Smooth muscle cell of the brain vasculature (primary cell): ENCODE results near the gene KCTD2.
"Not testable (repeated sequence)": the region's sequence is repeated elsewhere in the genome, so short reads cannot be mapped to it uniquely, and the experiment has no call there.

ENCODE experiments used
- DNase-seq: peaks from one replicate; pipeline ENCODE4 v3.0.0-alpha.2; 2012; ENCODE audit warnings: low read depth, low spot score

The KCTD2 gene

DNA sequence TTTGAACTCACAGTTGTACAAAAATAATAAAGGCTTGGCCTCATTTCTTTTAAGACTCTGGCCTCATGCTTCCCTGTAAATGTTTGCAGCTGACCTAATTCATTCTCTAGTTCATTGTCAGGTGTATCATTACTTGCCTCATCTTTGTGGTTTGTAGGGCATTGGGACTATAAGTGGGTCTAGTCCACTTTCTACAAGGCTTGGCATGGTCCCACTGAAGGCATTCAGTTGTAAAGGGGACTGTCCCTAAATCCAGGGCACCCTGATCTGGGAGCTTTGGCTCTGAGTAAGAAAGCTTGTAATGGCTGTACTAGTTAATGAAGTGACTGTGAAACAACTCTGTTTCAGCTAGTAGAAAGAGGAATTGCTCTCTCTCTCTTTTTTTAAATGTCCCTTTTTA is 2.7 kb downstream of the KCTD2 start:
- no peak for DNase-seq

DNA sequence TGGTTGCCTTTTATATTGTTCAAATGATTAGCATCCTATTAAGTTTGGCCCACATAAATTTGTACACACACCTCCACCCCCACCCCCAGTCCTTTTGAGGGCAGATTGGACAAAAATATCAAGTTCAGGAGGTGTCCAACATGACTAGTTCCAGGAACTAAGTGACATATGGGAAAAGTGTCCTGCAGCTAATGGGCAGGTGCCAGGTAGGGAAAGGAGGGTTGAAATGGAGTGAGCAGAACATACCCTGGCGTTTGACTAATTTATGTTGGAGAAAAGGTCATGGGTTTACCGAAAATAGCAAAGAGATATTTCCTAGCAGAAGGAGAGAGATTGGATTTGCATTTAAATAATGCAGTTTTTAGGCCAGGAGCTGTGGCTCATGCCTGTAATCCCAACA is 4.9 kb downstream of the KCTD2 start:
- DNase-seq: no peak

DNA sequence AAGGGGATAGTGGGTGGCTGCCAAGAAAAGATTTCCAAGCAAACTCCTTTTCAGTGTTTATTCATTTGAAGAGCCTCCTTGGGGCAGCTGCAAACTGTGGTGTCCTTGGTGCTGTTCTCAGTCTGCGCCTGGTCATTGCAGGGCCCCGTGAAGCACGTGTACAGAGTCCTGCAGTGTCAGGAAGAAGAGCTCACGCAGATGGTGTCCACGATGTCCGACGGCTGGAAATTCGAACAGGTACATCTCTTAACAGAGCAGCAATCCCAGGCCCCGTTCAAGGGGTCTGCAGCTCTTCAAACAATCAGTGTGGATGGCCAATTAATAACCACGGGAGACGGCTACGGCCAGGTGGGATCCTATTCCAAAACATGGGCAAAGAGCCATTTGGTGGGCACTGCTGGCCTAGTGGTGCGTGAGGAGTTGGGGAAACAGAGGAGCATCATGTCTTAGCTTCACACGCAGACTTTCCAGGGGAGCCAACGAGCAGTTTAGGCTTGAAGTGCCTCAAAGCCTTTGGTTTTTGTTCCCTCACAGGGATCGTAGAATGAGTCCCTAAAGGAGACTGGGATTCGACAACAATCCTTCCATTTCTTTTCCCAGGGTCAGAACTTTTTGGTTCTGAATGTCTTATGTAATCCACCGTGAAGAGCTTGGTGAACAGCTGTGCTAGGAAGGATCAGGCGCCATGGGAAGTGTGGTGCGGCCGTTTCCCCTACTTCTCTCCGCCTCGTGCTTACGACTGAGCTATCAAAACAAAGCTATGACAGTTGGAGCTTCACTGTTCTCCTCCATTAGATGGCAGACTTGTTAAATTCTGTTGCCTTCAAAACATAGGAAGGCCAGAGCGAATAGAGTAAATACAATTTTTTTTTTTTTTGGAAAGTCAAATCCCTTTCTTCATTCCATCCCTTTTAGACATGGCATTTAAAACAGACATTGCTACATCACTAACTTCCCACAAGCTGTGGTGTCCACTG is 12.6 kb downstream of the KCTD2 start:
- DNase-seq: no peak

DNA sequence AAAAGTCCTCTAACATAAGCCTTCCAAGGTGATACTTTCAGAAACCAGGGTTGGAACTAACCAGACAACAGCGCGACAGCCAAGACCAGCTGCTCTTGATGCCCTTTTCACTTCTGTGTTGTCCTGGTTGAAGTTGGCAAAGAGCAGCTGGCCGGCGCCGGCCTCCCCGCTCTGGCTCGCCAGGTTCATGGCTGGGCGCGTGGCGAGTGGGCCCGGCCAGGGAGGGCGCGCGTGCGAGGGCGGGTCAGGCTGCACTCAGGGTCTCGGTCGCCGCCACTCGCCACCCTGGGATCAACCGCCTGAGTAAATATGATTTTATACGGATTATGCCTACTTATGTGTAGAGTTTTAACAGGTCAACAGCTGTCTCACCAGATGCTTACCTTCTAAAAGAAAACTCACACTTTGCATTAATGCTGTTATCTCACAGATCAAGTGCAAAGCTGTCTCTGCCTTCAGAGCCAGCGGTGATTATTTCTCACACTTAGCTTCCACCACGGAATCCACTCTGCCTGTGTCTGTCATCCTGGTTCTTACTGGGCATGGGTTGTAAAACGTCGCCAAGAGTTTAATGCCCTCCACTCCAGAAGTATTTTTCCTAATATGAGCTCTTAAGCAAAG is 13.5 kb downstream of the KCTD2 start:
- DNase-seq: no peak

DNA sequence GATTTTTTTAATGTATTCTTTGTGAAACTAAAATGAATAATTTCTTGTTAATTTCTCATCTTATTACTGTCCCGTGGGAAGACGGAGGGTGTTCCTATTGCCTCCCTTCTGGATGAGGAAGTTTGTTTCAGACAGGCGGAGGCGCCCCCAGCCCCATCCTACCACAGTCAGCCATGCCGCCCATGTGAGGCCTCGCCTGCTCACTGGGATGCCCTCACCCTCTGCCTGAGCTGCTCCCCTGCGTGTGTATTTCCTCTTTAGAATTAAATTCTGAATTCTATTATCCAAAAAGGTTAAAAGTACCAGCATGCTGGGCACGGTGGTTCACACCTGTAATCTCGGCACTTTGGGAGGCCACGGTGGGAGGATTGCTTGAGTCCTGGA is 14.0 kb downstream of the KCTD2 start:
- DNase-seq: no peak

DNA sequence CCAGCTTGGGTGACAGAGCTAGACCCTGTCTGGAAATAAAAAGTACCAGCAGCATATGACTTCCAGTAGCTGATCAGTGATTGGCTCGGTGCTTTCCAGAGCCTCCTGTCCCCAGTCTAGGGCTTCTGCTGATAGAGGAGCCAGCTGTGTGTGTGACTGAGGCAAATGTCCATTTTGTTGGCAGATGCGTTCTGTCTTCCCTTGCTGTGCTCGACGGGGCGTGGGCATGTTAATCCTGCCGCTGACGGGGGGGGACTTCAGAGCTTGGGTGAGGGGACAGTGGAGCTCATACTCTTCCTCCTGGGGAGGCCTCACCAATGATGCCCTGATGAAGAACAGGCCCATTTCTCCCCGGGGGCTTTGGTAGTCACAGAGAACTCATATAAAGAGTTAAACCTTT is 14.6 kb downstream of the KCTD2 start:
- DNase-seq: no peak

DNA sequence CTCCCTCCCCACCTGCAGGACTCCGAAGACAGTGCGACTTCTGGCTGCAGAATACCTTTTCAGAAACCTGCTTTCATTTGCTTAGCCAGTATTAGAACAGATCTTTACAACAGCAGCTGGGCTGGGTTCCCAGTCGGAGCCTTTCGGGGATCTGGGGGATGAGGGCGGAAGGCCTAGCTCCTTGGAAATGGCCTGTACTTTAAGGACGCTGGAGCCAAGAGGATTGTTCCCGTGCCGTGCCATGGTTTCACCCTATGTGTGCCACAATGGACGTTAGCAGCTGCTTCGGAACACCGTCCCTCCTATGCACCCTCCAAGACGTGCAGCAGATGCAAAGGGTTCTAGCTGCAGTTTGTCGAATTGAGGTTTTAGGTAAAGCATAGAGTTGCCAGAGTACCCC is 16.2 kb downstream of the KCTD2 start:
- no peak for DNase-seq

DNA sequence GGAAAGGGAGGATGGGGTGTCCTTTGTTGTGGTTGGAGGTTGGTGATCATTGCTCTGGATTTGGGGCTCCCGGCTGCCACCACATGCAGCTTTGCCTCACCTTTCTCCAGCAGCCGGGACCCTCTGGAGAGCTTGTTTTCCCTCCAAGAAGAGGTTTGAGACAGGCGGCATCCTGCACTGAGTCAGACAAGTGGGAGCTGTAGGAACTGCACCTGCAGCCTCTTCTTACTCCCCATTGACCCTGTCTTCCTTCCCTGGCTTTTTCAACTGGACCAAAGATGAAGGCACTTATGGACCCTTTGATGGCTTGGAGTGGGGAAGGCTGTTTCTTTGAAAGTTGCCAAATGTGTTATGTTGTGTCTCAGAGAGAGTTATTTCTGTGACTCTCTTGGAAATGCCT is 16.6 kb downstream of the KCTD2 start:
- DNase-seq: no peak

DNA sequence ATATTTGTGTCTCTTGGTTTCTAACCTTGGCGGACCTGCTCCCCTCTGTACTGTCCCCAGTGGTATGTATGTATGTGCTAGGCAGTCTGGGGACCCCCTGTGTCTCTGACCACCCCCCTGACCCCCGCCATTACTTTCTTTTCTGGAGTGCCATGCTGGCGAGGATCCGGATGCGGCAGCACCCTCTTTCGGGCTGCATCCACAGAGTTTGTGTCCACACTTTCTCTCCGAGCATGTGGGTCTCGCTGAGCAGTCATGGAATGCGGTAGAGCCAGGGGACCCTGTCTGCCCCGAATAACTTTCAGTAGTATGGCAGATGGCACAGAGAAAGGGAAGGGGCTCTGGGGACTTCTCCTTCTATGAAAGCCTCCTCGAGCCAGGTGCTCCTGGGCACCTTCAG is 17.0 kb downstream of the KCTD2 start:
- DNase-seq: no peak

DNA sequence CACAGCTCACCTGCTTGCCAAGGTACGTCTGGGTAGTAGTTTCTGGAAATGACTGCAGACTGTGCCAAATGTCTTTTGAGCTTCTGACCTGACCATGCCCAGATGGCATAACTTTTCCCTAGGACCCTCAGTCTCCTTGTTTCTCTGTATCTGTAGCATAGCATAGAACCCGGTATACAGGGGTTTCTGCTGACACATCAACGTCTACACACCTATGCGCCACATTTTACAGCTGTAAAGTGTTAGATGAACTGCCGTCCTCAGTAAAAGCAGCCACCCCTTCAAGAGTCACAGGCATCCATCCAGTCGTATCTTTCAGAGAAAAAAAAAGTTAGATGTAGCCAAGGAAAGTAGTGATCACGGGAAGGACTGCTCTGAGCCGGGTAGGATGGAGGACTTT is 17.4 kb downstream of the KCTD2 start:
- DNase-seq: no peak

DNA sequence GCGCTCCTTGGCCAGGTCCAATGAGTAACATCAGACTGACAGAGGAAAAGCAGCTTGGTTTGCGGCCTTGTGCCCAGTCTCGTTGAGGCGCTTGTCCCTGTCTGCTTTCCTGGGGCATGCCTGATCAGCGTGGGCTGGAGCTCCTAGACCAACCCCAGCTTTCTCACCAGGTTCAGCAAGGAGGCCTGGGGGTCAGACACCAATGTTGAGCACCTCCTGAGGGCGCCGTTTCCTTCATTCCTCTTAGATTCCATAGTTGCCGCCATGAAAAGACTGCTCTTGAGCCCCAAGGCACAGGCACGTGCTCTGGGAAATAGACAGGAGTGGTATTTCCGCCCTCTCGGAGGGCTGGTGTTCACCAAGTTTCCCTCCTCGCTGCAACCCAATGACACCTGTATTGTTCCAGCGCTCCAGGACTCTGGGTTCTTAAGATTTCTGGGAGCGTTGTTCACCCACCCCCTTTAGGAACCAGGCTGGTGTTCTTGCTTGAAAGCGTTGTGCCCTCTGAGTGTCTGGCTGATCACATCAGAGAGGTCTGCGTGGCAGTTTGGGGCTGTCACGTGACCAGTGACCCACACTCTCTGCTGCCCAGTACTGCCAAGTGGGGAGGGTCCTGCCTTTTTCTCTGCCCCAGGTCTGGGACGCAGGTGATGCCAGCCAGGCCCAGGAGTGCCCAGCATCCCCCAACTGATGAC is 18.0 kb downstream of the KCTD2 start:
- no peak for DNase-seq

DNA sequence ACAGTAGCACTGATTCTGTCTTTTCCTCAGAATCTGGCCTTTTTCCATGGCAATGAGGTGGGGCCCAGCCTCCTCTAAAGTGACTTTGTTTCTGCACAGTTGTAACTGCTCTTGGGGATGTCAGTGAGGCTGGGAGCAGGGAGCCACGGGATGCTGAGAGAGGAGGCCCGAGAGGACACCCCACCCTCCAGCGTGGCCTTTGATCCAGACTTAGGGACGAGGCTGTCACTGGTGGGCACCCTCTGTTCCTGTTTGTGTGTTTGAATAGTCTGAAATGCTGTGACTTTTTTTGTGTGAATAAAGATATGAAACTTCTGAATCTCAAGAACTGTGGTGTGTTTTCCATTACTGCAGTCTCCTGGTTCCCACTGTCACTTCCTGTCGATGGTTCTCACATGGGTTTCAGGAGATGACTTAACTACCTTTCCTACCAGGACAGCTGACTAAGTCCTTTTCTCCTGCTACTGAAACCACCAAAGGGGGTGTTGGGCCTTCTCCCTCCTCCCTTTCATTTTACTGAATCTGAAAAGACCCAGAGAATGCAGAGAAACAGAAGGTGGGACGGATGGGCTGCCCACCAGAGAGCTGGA is 18.6 kb downstream of the KCTD2 start:
- no peak for DNase-seq

DNA sequence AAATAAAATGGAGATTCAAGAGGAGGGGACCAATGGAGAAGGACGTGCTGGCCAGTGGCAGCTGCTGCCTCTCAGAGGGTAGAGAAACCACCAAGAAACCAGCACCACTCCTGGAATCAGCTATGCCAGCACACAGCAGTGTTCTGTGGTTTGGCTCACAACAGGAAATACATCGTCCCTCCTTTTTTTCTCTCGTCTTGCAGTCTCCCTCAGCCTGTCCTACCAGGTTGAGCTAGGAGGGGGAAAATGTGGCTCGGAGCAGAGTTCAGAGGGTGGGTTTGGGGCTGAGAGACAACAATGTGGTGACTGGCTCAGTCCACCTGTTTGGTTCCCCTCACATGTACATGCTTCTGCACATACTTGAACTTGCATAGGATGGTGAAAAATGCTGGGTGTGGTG is 20.8 kb downstream of the KCTD2 start:
- no peak for DNase-seq

DNA sequence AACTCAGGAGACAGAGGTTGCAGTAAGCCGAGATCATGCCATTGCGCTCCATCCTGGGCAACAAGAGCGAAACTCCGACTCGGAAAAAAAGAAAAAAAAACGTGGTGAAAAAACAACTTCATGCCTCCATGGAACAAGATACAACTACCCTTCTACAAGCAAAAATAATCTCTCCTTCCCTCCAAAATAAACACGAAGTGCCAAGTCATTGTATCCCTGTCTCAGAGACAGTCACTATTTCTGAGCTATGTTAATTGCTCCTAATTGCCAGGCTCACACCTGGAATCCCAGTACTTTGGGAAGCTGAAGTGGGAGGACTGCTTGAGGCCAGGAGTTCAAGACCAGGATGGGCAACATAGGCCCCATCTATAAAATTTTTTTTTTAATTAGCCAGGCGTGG is 21.7 kb downstream of the KCTD2 start:
- no peak for DNase-seq

DNA sequence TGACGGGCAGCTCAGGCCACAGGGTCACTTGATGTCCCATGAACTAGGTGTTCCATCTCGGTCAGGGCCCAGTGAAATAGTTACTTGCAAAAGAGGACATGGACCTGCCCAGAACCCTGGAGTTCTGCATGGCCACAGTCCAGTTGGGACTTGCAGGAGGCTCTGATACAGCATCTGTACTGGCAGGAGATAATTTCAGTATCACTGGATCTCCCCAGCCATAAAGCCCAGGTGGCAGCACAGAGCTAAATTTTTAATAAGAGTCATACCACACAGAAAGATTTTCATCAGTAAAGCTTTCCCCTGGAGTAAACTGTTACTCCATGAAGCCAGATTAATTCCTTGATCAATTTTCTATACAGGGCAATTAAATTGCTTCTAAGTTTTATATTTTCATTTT is 22.8 kb downstream of the KCTD2 start:
- DNase-seq: no peak

DNA sequence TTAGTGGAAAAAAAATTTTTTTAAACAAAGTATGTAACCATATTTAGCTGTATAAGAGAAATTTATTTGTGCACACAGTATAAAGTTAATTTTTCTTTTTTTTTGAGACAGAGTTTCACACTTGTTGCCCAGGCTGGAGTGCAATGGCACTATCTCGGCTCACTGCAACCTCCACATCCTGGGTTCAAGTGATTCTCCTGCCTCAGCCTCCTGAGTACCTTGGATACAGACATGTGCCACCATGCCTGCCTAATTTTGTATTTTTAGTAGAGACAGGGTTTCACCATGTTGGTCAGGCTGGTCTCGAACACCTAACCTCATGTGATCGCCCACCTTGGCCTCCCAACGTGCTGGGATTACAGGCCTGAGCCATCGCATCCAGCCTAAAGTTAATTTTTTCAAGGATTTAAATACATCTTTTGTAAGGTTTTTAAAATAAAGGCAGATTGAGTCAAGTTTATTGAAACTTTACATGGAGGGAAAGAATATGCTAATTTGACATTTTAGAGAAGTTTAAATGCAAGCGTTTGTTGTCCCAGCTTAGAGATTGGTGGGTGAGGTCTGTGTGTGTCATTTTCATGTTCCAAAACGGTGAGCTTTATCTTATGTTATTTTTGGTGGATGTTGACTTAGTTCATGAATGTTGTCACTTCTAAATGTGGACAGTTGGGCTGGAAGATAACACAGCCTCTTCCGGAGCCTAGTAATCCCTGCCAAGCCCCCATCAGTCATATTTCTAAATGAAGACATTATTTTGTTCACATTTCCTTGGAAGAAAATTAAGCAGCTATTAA is 24.6 kb downstream of the KCTD2 start:
- DNase-seq: not testable (repeated sequence)

DNA sequence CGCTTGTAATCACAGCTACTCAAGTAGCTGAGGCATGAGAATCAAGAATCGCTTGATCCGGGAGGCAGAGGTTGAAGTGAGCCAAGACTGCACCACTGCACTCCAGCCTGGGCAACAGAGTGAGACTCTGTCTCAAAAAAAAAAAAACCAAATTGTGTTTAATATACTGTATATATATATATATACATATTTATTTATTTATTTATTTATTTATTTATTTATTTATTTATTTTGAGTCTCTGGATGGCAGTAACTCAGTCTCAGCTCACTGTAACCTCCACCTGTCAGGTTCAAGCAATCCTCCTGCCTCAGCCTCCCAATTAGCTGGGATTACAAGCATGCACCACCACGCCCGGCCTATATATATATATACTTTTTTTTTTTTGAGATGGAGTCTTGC is 25.9 kb downstream of the KCTD2 start:
- DNase-seq: not testable (repeated sequence)

DNA sequence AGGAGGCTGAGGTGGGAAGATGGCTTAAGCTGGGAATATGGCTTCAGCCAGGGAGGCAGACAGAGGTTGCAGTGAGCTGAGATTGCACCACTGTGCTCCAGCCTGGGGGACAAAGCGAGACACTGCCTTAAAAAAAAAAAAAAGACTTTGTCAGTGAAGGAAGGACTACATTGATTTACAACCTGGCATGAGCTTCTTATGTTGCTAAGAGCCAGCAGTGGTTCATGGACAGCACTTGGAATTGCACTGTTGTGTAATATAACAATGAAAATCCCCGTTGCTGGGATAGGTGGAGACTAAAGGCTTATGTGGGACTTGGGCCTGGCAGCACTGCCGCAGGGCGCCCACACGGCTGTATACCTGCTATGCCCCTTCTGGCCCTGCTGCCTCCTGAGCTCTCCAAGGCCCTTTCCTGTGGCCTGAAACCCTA is 26.6 kb downstream of the KCTD2 start:
- no peak for DNase-seq

DNA sequence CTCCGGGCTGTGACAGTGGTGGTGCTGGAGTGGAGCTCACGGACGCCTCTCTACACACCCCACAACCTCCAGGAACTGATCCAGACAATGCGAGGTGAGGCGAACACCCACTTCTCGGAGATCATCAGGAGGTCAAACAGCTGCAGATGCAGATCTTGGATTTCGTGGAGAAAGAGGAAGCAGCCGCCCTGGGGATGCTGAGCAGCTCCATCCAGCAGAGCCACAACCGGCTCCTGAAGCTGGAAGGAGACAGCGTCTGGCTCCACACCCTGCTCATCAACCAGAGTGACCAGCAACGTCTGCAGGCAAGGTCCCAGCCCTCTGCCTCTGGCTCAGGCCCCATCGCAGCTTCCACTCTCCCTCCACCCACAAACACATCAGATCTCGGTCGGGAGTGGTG is 27.5 kb downstream of the KCTD2 start:
- DNase-seq: no peak

DNA sequence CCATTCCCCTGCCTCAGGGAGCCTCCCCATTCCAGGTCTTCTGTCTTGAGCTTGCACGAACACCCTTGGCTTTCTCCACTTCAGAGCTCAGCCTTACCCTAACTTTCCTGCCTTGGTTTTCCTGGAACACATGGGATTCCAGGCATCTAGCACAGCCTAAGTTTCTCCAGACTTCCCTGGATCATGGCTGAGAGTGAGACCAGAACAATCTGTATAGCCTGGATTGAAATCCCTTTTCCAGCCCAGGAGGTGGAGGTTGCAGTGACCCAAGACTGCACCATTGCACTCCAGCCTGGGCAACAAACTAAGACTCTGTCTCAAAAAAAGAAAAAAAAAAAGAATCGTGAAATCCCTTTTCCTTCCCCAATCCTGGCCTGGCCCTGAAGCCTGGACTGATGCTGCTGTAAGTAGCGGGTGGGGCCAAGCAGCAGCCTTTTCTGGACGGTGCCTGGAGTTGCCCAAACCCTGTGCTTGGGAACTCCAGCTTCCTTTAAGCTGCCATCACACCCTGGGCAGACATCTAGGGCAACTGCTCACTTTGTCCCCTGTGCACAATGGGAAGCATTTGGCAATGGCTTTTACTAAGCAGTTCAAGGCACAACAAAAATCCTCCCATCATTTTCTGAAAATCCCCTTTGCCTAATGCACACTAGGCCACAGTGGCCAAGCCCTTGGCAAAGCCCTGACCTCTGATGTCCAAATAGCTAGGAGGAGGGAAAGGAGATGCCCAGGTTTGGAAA is 28.7 kb downstream of the KCTD2 start:
- no peak for DNase-seq

DNA sequence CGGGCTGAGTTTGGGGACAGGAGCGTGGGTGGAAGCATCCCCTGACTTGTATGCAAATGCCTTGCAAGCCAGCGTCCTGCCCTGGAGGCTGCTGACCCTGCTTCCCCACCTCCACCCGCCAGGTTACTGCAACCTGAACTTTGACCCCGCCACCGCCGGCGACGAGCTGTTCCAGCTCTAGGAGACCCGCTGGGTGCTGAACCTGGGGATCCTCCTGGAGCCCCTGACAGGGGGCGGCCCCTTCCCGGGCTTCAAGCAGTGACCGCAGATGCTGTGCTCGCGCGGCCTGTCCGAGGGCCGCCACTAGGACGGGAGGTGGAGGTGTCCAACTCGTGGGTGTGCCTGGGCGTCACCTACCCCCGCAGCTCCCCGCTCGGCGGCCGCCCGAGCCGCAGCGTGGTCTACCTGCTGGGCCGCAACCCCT is 30.1 kb downstream of the KCTD2 start:
- DNase-seq: no peak
